ENCODE measurements around the gene NALCN. TPM values are rescaled to one million over a fixed set of nuclear protein-coding genes. Genes with fewer than 3 reads are reported as not detected.

Gene NALCN
- polyA plus RNA-seq, 3 donors: not detected

GRCh38 chr13:101144808-101145419 is 271.4 kb downstream of the NALCN start:
- no peaks in the 10 kb centered on the region for H3K36me3 ChIP-seq (replicated peaks in 1 of 2; ENCODE audit: control insufficient read depth in 1 of 2, insufficient read depth in 2 of 2, low read length in 2 of 2)
- H3K4me2 ChIP-seq (replicated peaks; ENCODE audit: extremely low read depth, low read length, poor library complexity, severe bottlenecking): no peak overlapping the region
- Mint-ChIP-seq H3K4me1 (no peaks in the 10 kb centered on the region), H3K9me3 (no peaks in the 10 kb centered on the region), H3K4me3 (no peak overlapping the region), H3K27ac (no peak overlapping the region), H3K36me3 (no peaks in the 10 kb centered on the region), H3K27me3 (ENCODE audit: low read depth in 3 of 3) (peaks cover 2 to 8% (median 6%) of the 10 kb centered on the region in 3 donors)
- no peak overlapping the region for H3K27ac ChIP-seq (ENCODE audit: low read depth in 1 of 2, low read length in 2 of 2)
- intact Hi-C loops (cut with micrococcal nuclease): no loop called here
- TF ChIP-seq CTCF (IDR thresholded peaks at IDR 0.05): peak; percentile 77
- no peaks in the 10 kb centered on the region for H3K79me2 ChIP-seq (ENCODE audit: insufficient read depth, low read length)
- no CpG with 5 or more reads among the region's 7 CpGs for WGBS (ENCODE audit: insufficient coverage)
- no peaks in the 10 kb centered on the region for H3K4me1 ChIP-seq (ENCODE audit: control insufficient read depth in 1 of 2, insufficient read depth in 2 of 2, low read length in 2 of 2)
- H3K27me3 ChIP-seq (ENCODE audit: control insufficient read depth in 2 of 2, insufficient read depth in 2 of 2, low read length in 2 of 2): no peaks in the 10 kb centered on the region
- H4K20me1 ChIP-seq (ENCODE audit: insufficient read depth, low read length): no peaks in the 10 kb centered on the region
- H3K4me3 ChIP-seq (replicated peaks in 1 of 3; ENCODE audit: low read depth in 2 of 3, low read length in 3 of 3): no peak overlapping the region
- H3K9ac ChIP-seq (ENCODE audit: insufficient read depth, low read length, poor library complexity, severe bottlenecking): no peak overlapping the region
- DNase-seq: peak in 2 of 3 donors; percentile 9 to 37
- H3K9me3 ChIP-seq (replicated peaks in 1 of 2; ENCODE audit: control insufficient read depth in 1 of 2, insufficient read depth in 1 of 2, low read length in 2 of 2): no peaks in the 10 kb centered on the region
- no peak overlapping the region for H2AFZ ChIP-seq (ENCODE audit: insufficient read depth, low read depth, low read length, poor library complexity, severe bottlenecking)

- Histone ChIP-seq H3K27me3 (ENCODE audit: control insufficient read depth in 2 of 2, insufficient read depth in 2 of 2, low read length in 2 of 2) (no peaks in the 10 kb centered on the region), H3K4me3 (replicated peaks in 1 of 3; ENCODE audit: low read depth in 2 of 3, low read length in 3 of 3) (no peak overlapping the region), H3K9ac (ENCODE audit: insufficient read depth, low read length, poor library complexity, severe bottlenecking) (no peak overlapping the region), H3K4me2 (replicated peaks; ENCODE audit: extremely low read depth, low read length, poor library complexity, severe bottlenecking) (no peak overlapping the region), H3K4me1 (ENCODE audit: control insufficient read depth in 1 of 2, insufficient read depth in 2 of 2, low read length in 2 of 2) (no peaks in the 10 kb centered on the region), H2AFZ (ENCODE audit: insufficient read depth, low read depth, low read length, poor library complexity, severe bottlenecking) (no peak overlapping the region), H3K9me3 (replicated peaks in 1 of 2; ENCODE audit: control insufficient read depth in 1 of 2, insufficient read depth in 1 of 2, low read length in 2 of 2) (no peaks in the 10 kb centered on the region), H3K79me2 (ENCODE audit: insufficient read depth, low read length) (no peaks in the 10 kb centered on the region), H4K20me1 (ENCODE audit: insufficient read depth, low read length) (no peaks in the 10 kb centered on the region), H3K36me3 (replicated peaks in 1 of 2; ENCODE audit: control insufficient read depth in 1 of 2, insufficient read depth in 2 of 2, low read length in 2 of 2) (no peaks in the 10 kb centered on the region), H3K27ac (ENCODE audit: low read depth in 1 of 2, low read length in 2 of 2) (no peak overlapping the region)
- no peak for TF ChIP-seq CTCF (IDR thresholded peaks at IDR 0.05)
- Mint-ChIP-seq H3K27me3 (ENCODE audit: low read depth in 3 of 3) (peaks cover 2 to 7% (median 5%) of the 10 kb centered on the region in 3 donors), H3K4me3 (no peak overlapping the region), H3K27ac (no peak overlapping the region), H3K4me1 (no peaks in the 10 kb centered on the region), H3K36me3 (no peaks in the 10 kb centered on the region), H3K9me3 (no peaks in the 10 kb centered on the region)
- intact Hi-C loops (cut with micrococcal nuclease): no loop called here
- WGBS (ENCODE audit: insufficient coverage): 100% methylated on average over 1 of the region's 2 CpGs
- DNase-seq: no peak
Measured at GRCh38 chr13:101140936-101141335, 275.4 kb downstream of the NALCN start.

Data from CD14-positive monocyte (primary cell).